HG03097 (cell line): ENCODE results near the gene GMFB.

ENCODE experiments used
- ATAC-seq: cut with Tn5 transposase; IDR thresholded peaks from one replicate; pipeline ENCODE4 v1.9.1; 2021; ENCODE audit not compliant: unreplicated experiment, low FRiP score

Gene GMFB

DNA sequence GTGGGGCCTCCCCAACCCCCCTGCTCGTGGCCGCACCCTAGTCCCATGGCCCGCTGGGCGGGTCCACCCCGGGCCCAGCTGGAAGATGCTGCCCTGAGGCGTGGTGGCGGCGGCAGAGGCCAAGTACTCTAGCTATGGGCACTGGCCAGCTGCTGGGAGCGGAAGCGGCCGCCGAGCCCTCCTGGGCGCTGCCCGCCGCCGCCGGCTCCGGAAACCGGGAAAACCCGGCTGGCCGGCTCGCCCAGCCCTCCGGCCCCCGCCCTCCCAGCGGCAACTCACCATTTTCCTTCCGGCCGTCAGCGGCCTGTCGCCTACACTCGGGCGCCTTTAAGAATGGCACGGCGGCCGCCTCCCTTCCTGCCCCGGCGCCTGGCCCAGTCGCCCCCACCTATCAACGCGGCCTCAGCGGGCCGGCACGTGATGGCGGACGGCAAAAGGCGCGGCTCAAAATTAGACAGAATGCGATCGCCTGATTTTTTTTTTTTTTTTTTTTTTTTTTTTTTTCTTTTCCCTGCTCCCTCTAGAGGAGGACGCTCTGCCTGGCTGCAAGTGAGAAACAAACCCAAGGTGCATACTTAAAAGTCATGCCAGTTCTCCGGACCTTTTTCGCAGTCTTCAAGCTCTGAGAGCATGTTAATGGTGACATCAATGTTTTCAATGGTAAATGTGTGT, at the start of gene GMFB:
Gene GMFB, minus strand, starts transcription at position 335 of the 672 bp plus-strand sequence. Its CDS starts 53 bp downstream, at position 282.
- peak; percentile 93 for ATAC-seq

DNA sequence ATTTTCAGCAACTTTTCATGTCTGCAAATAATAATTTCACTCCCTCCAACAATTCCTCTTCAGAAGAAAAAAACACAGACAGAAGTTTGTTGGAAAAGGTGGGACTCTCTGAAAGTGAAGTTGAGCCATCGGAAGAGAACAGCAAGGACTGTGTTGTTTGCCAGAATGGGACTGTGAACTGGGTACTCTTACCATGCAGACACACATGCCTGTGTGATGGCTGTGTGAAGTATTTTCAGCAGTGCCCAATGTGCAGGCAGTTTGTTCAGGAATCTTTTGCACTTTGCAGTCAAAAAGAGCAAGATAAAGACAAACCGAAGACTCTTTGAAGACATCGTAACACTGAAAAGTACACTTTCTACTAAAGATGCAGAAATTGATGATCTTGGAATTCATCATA, 49.3 kb upstream of the GMFB start:
- ATAC-seq, result no peak

DNA sequence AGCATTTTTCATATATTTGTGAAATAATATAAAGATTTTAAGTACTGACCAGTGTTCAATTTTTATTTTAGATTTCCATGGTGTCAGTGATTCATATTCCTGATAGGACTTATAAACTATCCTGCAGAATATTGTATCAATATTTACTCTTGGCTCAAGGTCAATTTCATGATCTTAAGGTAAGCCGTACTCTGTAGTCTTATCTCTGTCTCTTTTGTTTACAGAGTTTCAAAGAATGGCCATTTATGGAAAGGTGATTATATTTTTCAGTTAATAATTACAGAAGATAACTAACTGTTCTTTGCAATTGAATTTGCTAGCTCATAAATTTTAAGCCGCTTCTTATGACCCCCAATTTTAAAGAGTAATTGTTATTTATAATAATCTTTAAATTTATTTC, 48.9 kb upstream of the GMFB start:
- no peak for ATAC-seq

GRCh38 chr14:54535646-54536045, 46.9 kb upstream of the GMFB start:
- ATAC-seq, result no peak

GRCh38 chr14:54535126-54535525, 46.3 kb upstream of the GMFB start:
- no peak for ATAC-seq

DNA sequence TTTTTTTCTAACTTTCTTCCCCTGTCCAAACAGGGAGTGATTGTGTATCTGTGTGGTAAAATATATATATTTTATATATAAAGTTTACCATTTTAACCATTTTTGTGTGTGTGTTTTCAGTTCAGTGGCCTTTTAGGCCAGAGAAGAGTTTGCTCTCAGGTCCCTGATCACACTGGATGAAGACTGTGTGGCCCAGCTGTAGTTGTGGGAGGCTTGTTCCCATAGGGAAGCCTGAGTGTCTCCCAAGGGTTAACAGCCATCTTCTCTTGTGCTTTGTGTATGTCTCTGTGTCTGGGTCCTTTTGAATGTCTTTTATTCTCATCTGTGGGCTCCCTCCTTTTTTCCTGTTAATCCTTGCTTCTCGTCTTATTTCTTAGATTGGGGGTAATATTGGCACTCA, 44.3 kb upstream of the GMFB start:
- no peak for ATAC-seq

DNA sequence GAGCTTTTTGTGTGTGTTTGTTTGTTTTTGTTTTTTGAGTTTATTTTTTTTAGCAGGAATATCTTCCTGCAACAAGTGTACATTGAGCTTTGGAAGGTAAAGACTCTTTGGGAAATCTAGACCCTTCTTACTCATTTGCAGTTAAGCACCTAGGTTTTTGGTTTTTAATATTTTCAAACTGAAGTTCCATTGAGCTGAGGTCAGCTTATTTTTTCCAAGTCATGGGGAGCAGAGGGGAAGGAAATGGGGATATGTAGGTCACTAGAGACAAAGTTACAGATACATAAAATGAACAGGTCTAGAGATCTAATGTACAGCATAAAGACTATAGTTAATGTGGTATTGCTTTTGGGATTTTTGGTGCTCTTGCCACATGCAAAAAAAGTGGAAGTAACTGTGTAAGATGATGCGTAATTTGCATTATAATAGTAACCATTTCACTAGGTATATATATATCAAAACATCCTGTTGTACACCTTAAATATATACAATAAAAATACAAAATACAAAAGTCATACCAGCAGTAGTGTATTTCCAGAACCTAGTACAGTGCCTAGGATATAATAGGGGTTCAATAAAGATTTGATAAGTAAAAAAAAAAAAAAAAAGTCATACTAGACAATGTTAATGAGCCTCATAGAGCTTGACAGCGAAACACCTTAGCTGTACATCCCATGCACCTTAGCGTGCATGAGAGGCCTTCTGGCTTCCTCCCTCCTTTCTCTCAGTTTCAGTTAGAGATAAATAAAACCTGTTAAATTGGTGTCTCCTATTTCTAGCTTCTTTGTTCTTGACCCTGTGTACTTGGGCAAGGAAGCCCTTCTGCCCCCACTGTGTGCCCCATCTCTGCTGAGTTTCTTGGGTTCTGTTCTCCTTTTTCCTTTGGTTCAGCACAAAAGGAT, 43.6 kb upstream of the GMFB start:
- ATAC-seq, result peak; percentile 74

DNA sequence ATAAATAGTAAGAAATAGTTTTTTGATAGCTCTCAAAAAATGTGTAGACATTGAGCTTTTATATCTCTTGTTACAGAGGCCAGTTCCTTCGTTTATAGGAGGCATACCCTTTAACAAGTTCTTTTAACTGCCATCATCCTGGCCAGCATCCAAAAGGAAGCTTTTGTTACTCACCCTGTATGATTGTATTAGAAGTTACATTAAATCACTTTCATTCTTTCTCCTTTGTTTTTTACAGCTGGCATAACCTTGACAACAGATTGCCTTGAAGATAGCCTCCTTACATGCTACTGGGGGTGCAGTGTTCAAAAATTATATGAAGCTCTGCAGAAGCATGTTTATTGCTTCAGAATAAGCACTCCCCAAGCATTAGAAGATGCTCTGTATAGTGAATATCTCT, 41.0 kb upstream of the GMFB start:
- ATAC-seq, result no peak

- no peak for ATAC-seq
These were observed 40.2 kb upstream of the GMFB start for GRCh38 chr14:54528973-54529372.

- no peak for ATAC-seq
These were observed 35.6 kb upstream of the GMFB start for GRCh38 chr14:54524410-54524809.

GRCh38 chr14:54516709-54517108, 27.9 kb upstream of the GMFB start:
- no peak for ATAC-seq

- no peak for ATAC-seq
These were observed 26.9 kb upstream of the GMFB start for GRCh38 chr14:54515670-54516069.

- no peak for ATAC-seq
These were observed 23.6 kb upstream of the GMFB start for GRCh38 chr14:54512393-54512792.

GRCh38 chr14:54509546-54510501, 21.0 kb upstream of the GMFB start, which contains the start of gene CGRRF1:
Gene CGRRF1, plus strand, starts transcription at chr14:54509906. Its CDS starts 54 bp downstream, at chr14:54509960.
- ATAC-seq, result peak; percentile 97

- no peak for ATAC-seq
These were observed 14.7 kb upstream of the GMFB start for GRCh38 chr14:54503486-54503885.

DNA sequence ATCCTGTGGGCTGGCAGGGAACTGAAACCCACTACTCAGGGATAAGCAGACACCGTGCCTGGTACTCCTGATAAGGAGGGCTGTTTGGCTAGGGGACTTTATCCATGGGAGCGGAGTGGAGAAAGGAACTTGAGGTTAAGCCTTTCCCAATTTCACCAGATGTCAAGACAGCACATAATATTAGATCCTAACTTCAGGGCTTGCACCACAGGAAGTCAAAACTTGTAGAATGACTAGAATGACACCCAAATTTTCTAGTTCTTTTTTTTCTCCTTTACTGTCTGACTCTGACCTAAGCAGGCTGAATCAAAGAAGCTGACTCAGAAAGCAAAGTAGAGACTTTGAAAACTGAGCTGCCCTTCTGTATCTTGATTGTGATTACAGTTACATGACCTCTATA, 13.8 kb upstream of the GMFB start:
- ATAC-seq, result no peak

DNA sequence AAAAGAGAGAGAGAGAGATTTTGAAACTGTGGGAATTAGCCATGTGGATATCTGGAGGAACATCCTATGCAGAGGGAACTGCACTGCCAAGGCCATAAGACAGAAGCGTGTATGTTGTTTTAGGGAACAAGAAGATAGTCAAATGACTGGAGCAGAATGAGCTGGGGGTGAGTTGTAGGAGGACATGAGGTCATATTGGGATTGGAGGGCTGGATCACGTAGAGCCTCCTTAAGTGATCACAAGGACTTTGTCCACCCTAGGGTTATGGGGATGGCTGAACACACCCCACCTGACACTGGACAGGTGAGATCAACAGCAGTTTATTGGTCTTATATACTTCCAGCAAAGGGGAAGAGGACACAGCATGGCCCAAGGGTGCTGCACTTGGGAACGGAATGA, 12.7 kb upstream of the GMFB start:
- ATAC-seq, result no peak

DNA sequence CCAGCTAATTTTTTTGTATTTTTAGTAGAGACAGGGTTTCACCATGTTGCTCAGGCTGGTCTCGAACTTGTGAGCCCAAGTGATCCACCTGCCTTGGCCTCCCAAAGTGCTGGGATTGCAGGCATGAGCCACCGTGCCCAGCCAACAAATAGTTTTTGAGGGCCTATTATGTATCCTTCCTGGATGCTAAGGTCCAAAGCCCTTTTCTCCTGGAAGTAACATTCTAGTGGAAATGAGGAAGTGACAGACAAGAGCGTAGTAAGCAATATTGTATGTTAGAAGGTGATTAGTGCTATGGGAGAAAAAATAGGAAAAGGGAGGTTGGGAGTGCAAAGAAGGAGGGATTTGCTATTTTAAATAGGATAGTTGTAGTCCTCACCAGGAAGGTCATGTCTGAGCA, 12.0 kb upstream of the GMFB start:
- no peak for ATAC-seq

GRCh38 chr14:54498579-54498978, 9.8 kb upstream of the GMFB start:
- no peak for ATAC-seq

GRCh38 chr14:54498095-54498531, 9.3 kb upstream of the GMFB start:
- ATAC-seq, result no peak

DNA sequence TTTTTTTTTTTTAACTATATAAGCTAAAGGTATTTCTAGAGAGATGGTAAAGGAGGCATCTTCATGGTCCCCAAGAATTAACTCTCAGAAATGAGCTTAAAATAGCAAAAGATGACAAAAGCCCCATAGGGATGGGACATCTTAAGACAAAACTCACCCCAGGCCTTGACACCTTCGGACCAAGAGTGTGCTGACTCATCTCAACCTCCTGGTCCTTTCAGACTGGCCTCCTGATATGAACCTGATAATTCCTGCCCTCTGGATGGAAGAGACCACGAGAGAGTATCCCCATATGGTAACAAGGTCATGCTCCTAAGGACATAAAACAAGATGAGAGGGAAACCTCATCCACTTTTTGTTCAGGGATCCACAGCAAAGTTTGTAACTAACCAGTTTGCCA, 8.4 kb upstream of the GMFB start:
- no peak for ATAC-seq
